DMS153 (cell line): ENCODE results near the gene STAC3.
A peak's percentile ranks its signal among the peaks of the same experiment; 100 is the strongest.
"Not testable (repeated sequence)": the region's sequence is repeated elsewhere in the genome, so short reads cannot be mapped to it uniquely, and the experiment has no call there.

Source experiments
- DNase-seq: peaks from one replicate; lab custom pipeline; 2025; lab: John Stamatoyannopoulos, UW

The STAC3 gene

GRCh38 chr12:57250956-57251355 is at the start of gene STAC3:
TSS of gene STAC3 (minus strand) at chr12:57251187. CDS start at chr12:57249636, 1,551 bp downstream.
- no peak for DNase-seq

- peak; percentile 43 for DNase-seq
Observed at GRCh38 chr12:57299514-57300016, 48.6 kb upstream of the STAC3 start.

GRCh38 chr12:57296291-57296690 is 45.3 kb upstream of the STAC3 start:
- DNase-seq: no peak

GRCh38 chr12:57282073-57282472 is 31.1 kb upstream of the STAC3 start:
- not testable (repeated sequence) for DNase-seq

- peak; percentile 44 for DNase-seq
Observed at GRCh38 chr12:57280211-57281062, 29.4 kb upstream of the STAC3 start.

- no peak for DNase-seq
Observed at GRCh38 chr12:57278465-57279381, 27.7 kb upstream of the STAC3 start.

- no peak for DNase-seq
Observed at GRCh38 chr12:57276935-57277563, 26.1 kb upstream of the STAC3 start.

- DNase-seq: not testable (repeated sequence)
Observed at GRCh38 chr12:57276233-57276632, 25.2 kb upstream of the STAC3 start.

- DNase-seq: no peak
Observed at GRCh38 chr12:57273516-57273915, 22.5 kb upstream of the STAC3 start.

GRCh38 chr12:57272337-57273151 is 21.6 kb upstream of the STAC3 start:
- DNase-seq: no peak

- no peak for DNase-seq
Observed at GRCh38 chr12:57270966-57271470, 20.0 kb upstream of the STAC3 start.

- no peak for DNase-seq
Observed at GRCh38 chr12:57268264-57268663, 17.3 kb upstream of the STAC3 start.

- DNase-seq: no peak
Observed at GRCh38 chr12:57266681-57267080, 15.7 kb upstream of the STAC3 start.

- no peak for DNase-seq
Observed at GRCh38 chr12:57263096-57263495, 12.1 kb upstream of the STAC3 start.

- no peak for DNase-seq
Observed at GRCh38 chr12:57262126-57262822, 11.3 kb upstream of the STAC3 start.

GRCh38 chr12:57261428-57261865 is 10.5 kb upstream of the STAC3 start:
- peak; percentile 89 for DNase-seq

- DNase-seq: no peak
Observed at GRCh38 chr12:57260366-57260765, 9.4 kb upstream of the STAC3 start.

- DNase-seq: no peak
Observed at GRCh38 chr12:57258977-57259970, 8.3 kb upstream of the STAC3 start.

GRCh38 chr12:57255916-57256315 is 4.9 kb upstream of the STAC3 start:
- no peak for DNase-seq
